RKO (cell line): ENCODE results near the gene PYCR2.

Experiments
- DNase-seq: peaks from one replicate; pipeline ENCODE4 v3.0.0-alpha.2; 2016; ENCODE audit warnings: low spot score

The PYCR2 gene

DNA sequence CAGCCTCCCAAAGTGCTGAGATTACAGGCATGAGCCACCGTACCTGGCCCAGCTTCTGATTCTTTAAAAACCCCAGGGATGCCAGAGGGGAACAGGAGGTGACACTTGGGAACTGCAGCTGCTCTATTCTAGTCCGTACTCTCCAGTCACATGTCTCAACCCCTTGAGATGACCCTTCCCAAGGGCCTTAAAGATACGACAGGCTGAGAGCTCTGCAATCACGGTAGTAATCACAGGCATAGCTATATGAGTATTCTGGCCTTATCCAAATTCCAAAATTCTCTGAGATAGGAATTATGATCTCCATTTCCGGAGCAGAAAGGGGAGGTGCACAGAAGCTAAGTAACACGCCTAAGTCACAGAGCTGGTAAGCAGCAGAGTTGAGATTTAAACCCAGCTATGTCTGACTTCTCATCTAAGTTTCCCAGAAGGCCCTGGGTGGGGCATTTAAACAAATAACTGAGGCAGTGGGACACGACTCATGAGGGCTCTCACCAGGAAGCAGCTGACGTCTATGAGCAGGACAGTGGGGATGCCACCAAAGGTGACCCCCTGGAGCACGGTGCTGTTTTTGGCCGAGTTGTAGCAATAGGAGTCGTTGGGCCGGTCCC, 47.0 kb downstream of the PYCR2 start:
- DNase-seq = no peak

DNA sequence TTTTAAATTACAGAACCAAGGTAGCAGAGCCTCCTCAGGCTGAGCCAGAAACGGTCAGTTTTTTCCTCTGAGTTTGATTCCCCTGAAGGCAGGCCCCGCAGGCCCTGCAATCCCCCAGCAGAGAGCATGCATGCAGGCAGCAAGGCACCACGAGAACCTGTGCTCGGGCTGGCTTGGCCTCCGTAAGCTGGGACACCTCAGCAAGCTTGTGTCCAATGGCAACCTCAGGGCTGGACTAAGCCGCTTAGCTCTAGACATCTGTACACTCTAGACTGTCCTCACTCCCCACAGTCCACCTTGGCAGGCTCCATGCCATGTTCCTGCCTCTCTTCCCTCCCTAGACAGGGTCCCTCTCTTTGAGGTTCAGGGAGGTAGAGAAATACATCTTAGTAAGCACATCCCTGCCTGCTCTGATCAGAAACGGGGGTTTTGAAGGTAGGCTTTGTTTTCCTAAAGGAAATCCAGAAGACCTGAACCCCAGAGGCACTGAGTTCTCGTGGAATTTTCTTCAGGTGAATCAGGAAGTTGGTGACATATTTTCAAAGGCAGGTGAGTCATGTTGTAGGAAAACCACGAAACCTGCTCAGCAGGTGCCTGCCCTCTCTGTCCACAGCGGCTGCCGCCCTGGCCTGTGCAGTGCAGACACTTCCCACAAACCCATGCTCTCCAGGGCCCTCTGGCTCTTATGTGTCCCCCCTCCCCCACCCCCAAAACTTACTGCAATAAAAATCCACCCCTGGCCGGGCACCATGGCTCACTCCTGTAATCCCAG, 48.8 kb downstream of the PYCR2 start:
- no peak for DNase-seq

DNA sequence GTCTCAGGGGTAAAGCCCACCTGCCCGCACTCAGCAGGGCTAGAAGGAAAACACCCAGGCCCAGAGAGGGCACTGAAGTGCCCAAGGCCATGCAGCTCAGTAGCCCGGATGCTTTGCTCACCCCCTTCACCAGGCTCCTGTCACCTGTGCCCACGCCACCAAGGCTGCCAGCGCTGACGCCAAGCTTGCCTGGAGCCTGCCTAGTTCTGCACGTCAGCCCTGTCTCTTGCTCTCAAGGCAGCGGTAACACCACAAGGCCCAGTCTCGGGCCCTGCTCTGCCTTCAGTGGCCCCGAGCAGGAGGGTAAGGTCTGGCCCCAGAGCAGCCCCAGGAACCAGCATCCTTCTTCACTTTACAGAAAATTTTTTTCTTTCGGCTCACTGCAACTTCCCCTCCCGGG, 49.6 kb downstream of the PYCR2 start:
- DNase-seq = no peak

DNA sequence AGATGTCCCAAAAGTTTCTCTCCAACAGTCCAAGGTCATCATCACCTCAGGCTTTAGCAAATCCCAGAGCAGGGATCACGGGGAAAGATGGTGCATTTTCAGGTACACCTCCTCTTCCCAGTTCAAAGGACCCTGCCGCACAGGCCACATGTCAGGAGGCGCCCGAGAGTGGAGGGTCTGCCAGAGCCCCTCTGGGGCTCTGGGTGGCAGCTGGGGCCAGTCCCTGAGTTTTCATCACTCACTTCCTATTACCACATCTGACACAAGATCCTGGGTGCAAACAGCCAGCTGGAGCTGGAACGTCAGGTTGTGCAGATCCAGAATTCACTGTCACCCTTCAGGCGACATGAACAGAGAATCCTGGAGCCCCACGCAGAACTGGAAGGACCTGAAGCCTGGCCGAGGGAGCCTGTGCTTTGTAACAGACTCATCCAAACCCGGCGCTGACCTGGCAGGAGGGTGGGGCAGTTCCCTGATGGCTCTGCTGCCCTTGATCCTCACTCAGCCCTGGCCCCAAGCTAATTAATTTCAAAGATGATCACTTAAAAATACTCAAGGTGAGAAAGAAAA, 50.7 kb downstream of the PYCR2 start:
- DNase-seq = no peak

DNA sequence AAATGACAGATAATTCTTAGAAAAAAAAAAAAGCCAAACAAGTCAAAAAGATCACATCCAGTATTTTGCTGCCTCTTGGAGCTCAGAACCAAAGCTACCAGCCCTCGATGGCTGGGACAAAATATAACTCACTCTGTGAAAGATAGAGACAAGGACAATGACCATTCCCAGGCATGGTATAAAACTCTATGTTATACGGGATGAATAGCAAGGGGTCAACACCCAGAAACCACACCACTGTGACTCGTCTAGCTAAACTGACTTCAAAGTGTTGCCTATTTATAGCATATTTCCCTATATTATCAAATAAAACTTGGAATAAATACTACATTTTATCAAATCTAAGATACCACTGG, 52.0 kb downstream of the PYCR2 start:
- DNase-seq = no peak

DNA sequence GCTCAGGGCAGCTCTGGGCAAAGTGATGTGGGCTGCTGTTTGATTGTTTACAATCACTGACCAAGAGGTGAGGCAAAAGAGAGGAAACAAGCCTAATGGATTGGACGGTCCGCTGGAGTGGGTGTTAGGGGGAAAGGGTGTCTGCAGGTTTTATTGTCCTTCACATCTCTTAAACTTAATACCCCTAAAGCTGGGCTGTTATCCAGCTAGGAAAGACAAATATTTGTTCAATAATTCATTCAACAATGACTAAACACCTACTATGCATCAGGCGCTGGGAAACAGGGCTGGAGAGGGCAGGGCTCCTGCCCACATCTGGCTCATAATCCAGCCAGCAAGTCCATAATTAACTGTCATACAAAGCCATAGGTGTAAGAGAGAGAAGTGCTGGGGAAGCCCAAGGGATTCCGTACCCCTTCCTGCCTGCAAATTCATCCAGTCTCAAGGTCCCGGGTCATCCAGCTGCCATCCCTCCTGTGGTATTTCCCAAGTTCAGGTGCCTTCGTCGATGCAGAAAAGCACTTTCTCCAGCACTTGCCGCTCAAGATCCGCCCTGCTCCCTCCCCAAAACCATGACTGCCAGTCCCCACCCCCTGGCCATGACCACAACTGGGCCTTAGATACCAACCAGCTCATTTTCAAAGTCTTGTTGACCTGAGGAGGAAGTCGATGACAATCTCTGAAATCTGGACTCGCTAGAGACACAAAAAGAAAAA, 52.5 kb downstream of the PYCR2 start:
- no peak for DNase-seq

DNA sequence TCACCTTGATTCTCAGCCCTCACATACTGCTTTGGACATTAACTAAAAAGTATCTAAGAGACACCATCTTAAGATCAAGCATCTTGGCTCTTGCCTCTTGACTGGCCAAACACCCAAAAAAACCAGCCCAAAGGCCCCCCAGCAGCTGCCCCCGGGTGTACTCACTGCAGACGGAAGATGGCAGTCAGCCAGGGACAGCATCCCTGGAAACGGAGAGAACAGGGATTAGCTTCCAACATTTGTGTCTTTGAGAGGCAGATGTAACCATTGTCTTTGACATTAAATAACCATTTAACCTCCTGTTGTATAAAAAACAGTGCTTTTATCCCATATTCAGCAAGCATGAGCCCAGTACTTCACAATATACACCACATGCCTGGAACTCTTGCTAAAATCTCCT, 53.1 kb downstream of the PYCR2 start:
- no peak for DNase-seq
